ENCODE data around the gene DVL3. TPM values are rescaled to one million over a fixed set of nuclear protein-coding genes. Genes with fewer than 3 reads are reported as not detected.

Gene DVL3
- total RNA-seq, 2 experiments from 2014 or later, result 30.0 to 31.7 TPM

DNA sequence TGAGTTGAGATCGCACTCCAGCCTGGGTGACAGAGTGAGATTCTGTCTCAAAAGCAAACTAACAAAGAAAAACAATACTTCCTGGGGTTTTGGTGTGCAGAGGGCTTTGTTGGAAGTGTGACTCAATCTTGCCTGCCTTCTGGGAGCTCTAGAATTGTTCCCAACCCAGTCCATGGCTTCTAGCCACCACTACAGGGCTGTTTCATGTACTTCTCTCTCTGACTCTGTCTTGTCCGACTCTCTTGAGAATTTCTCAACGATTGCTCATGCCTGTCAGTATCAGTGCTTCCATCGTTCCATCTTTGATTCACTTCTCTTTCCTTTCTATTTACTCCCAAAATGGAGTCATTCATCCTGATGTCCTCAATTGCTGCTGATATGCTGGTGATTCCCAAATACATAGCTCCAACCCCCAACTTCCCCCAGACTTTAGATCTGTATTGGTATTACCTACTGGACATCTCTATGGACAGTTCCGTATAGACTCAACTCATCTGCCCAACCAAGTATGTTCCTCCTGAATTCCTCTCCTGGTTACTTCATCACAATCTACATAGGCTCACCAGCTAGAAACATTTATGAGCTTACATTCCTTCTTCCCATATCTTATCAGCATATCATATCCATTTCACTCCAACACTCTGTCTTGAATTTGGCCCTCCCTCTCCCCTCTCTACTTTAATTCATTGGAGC is 17.6 kb downstream of the DVL3 start:
- H3K4me1 ChIP-seq (ENCODE audit: insufficient read depth, low read length), result peaks cover 31% of the 10 kb centered on the region
- H3K27ac Mint-ChIP-seq, result no peak overlapping the region
- H3K4me1 Mint-ChIP-seq (ENCODE audit: low read depth), result peaks cover 27% of the 10 kb centered on the region
- ChIA-PET CTCF (interaction anchor here (2.0 kb wide), 1 partner anchor 77 kb away, joined by 5 read pairs; no protein-coding TSS in a partner anchor), POLR2A (interaction anchor here (3.9 kb wide), 1 partner anchor 12 kb away, joined by 25 read pairs; the partner anchor contains the start of gene ABCF3)
- ATAC-seq (ENCODE audit: poor library complexity), result no peak
- H3K9me3 Mint-ChIP-seq, result no peaks in the 10 kb centered on the region
- no peak overlapping the region for H3K4me3 ChIP-seq (ENCODE audit: low read length)
- DNase-seq, result peak in 1 of 14 experiments; percentile 2
- H3K9me3 ChIP-seq (ENCODE audit: control insufficient read depth in 1 of 2, insufficient read depth in 1 of 2, low read length in 2 of 2), result no peaks in the 10 kb centered on the region
- no peaks in the 10 kb centered on the region for H3K27me3 Mint-ChIP-seq
- peaks cover 34% of the 10 kb centered on the region for H3K36me3 Mint-ChIP-seq (ENCODE audit: low read depth)
- H3K4me3 Mint-ChIP-seq, result no peak overlapping the region
- intact Hi-C loops (cut with DNase I, micrococcal nuclease), result loop anchor here in 1 of 2 experiments (2.0 to 10.0 kb wide), 4 partner anchors 16 to 1188 kb away; partner anchors contain the start of genes DCUN1D1, EIF2B5 and PARL
- H3K27me3 ChIP-seq (ENCODE audit: control insufficient read depth in 1 of 2, insufficient read depth in 2 of 2, low read length in 2 of 2), result no peaks in the 10 kb centered on the region
- TF ChIP-seq, protein P1, sequence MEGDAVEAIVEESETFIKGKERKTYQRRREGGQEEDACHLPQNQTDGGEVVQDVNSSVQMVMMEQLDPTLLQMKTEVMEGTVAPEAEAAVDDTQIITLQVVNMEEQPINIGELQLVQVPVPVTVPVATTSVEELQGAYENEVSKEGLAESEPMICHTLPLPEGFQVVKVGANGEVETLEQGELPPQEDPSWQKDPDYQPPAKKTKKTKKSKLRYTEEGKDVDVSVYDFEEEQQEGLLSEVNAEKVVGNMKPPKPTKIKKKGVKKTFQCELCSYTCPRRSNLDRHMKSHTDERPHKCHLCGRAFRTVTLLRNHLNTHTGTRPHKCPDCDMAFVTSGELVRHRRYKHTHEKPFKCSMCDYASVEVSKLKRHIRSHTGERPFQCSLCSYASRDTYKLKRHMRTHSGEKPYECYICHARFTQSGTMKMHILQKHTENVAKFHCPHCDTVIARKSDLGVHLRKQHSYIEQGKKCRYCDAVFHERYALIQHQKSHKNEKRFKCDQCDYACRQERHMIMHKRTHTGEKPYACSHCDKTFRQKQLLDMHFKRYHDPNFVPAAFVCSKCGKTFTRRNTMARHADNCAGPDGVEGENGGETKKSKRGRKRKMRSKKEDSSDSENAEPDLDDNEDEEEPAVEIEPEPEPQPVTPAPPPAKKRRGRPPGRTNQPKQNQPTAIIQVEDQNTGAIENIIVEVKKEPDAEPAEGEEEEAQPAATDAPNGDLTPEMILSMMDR (IDR thresholded peaks at IDR 0.05), result no peak
- H3K27ac ChIP-seq (ENCODE audit: low read depth in 1 of 2, low read length in 2 of 2), result no peak overlapping the region
- peaks cover 20% of the 10 kb centered on the region for H3K36me3 ChIP-seq (ENCODE audit: insufficient read depth, low read length)

DNA sequence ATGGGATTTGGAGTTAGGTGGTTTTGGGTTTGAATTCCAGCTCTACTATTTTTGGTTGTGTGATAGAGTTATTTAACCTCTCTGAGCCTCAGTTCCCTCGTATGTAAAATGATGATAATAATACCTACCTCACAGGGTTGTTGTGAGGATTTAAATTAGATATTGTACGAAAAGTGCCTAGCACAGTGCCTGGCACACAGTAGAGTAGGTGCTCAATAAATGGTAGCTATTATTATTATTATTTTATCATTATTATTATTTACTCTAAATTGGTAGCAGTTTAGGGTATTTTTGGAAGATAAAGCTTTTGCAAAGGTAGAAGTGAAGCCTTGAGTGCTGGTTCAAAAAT is 18.2 kb downstream of the DVL3 start:
- Histone ChIP-seq H3K27me3 (ENCODE audit: control insufficient read depth in 1 of 2, insufficient read depth in 2 of 2, low read length in 2 of 2) (no peaks in the 10 kb centered on the region), H3K36me3 (ENCODE audit: insufficient read depth, low read length) (peaks cover 21% of the 10 kb centered on the region), H3K4me3 (ENCODE audit: low read length) (no peak overlapping the region), H3K4me1 (ENCODE audit: insufficient read depth, low read length) (peaks cover 35% of the 10 kb centered on the region), H3K27ac (ENCODE audit: low read depth in 1 of 2, low read length in 2 of 2) (no peak overlapping the region), H3K9me3 (ENCODE audit: control insufficient read depth in 1 of 2, insufficient read depth in 1 of 2, low read length in 2 of 2) (no peaks in the 10 kb centered on the region)
- no peak for ATAC-seq (ENCODE audit: poor library complexity)
- intact Hi-C loops (cut with DNase I, micrococcal nuclease), result loop anchor here in 1 of 2 experiments (2.0 to 10.0 kb wide), 4 partner anchors 17 to 1189 kb away; partner anchors contain the start of genes DCUN1D1, EIF2B5 and PARL
- DNase-seq, result no peak
- H3K9me3 Mint-ChIP-seq, result no peaks in the 10 kb centered on the region
- ChIA-PET CTCF (interaction anchor here (1.0 to 2.0 kb wide), 2 partner anchors 38 to 77 kb away, joined by 3 to 5 read pairs; partner anchors contain the start of gene EIF2B5), POLR2A (interaction anchor here (0.7 to 3.9 kb wide), 3 partner anchors 11 to 159 kb away, joined by 3 to 25 read pairs (median 5); partner anchors contain the start of gene ABCF3)
- no peaks in the 10 kb centered on the region for H3K27me3 Mint-ChIP-seq
- peaks cover 33% of the 10 kb centered on the region for H3K4me1 Mint-ChIP-seq (ENCODE audit: low read depth)
- H3K27ac Mint-ChIP-seq, result no peak overlapping the region
- TF ChIP-seq, protein P1 (IDR thresholded peaks at IDR 0.05), result no peak
- no peak overlapping the region for H3K4me3 Mint-ChIP-seq
- H3K36me3 Mint-ChIP-seq (ENCODE audit: low read depth), result peaks cover 37% of the 10 kb centered on the region

DNA sequence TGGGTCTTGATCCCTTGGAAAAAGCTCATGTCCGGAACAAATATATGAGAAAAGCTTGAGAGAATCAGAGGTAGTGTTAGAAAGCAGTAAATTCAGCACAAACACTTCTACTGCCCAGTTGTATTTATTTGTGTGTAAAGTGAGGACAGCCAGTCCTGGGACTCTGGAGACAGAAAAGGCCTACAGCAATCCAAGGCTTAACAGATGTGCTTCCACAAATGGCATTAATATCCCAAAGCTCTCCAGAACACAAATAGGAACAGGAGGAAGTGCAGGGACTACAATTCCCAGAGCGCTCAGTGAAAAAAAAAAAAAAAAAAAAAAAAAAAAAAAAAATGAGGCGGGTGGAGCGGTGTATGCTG is 19.1 kb downstream of the DVL3 start:
- H3K27me3 Mint-ChIP-seq, result no peaks in the 10 kb centered on the region
- H3K27ac ChIP-seq (ENCODE audit: low read depth in 1 of 2, low read length in 2 of 2), result no peak overlapping the region
- peak overlapping the region; percentile 86 for H3K27ac Mint-ChIP-seq
- intact Hi-C loops (cut with DNase I, micrococcal nuclease), result loop anchor here (1.0 to 10.0 kb wide), 6 partner anchors 11 to 1189 kb away; partner anchors contain the start of genes PSMD2 (in 2 of the 2), ABCC5 (in 1 of the 2), DCUN1D1 (in 1 of the 2) and EEF1AKMT4 (in 1 of the 2)
- POLR2A ChIA-PET, result interaction anchor here (1.8 to 3.9 kb wide), 4 partner anchors 10 to 39 kb away, joined by 5 to 25 read pairs (median 8); partner anchors contain the start of genes ABCF3 and EIF2B5
- no peaks in the 10 kb centered on the region for H3K9me3 ChIP-seq (ENCODE audit: control insufficient read depth in 1 of 2, insufficient read depth in 1 of 2, low read length in 2 of 2)
- H3K4me3 ChIP-seq (ENCODE audit: low read length), result no peak overlapping the region
- DNase-seq (no peak), ATAC-seq (ENCODE audit: poor library complexity) (no peak)
- no peaks in the 10 kb centered on the region for H3K9me3 Mint-ChIP-seq
- H3K4me1 ChIP-seq (ENCODE audit: insufficient read depth, low read length), result peaks cover 35% of the 10 kb centered on the region
- H3K27me3 ChIP-seq (ENCODE audit: control insufficient read depth in 1 of 2, insufficient read depth in 2 of 2, low read length in 2 of 2), result no peaks in the 10 kb centered on the region
- H3K36me3 Mint-ChIP-seq (ENCODE audit: low read depth), result peaks cover 40% of the 10 kb centered on the region
- CTCF ChIA-PET, result interaction anchor here (0.5 to 2.0 kb wide), 7 partner anchors 13 to 290 kb away, joined by 3 to 5 read pairs (median 3); partner anchors contain the start of genes EIF2B5 and PARL
- H3K4me1 Mint-ChIP-seq (ENCODE audit: low read depth), result peaks cover 42% of the 10 kb centered on the region
- peaks cover 26% of the 10 kb centered on the region for H3K36me3 ChIP-seq (ENCODE audit: insufficient read depth, low read length)
- H3K4me3 Mint-ChIP-seq, result peak overlapping the region; percentile 92
- TF ChIP-seq, protein P1 (IDR thresholded peaks at IDR 0.05), result no peak

Data from CD4-positive, alpha-beta T cell (primary cell).